AG09309 (cell line): ENCODE data around the gene SAFB.

Experiments used
- DNase-seq: peaks from one replicate; pipeline ENCODE4 v3.0.0-alpha.2; 2010; ENCODE audit warnings: low read depth
- H3K4me3 ChIP-seq: 2 replicates; pipeline ENCODE4 v1.5.1; 2011; ENCODE audit warnings: mild to moderate bottlenecking, low read depth, low read length, moderate library complexity; ENCODE audit not compliant: control insufficient read depth
- CTCF ChIP-seq: IDR thresholded peaks from 2 replicates; pipeline ENCODE4 v1.5.1; 2011; ENCODE audit warnings: mild to moderate bottlenecking, low read depth, low read length, inconsistent platforms; ENCODE audit not compliant: insufficient read depth, control insufficient read depth; ENCODE audit errors: missing control alignments

SAFB gene

DNA sequence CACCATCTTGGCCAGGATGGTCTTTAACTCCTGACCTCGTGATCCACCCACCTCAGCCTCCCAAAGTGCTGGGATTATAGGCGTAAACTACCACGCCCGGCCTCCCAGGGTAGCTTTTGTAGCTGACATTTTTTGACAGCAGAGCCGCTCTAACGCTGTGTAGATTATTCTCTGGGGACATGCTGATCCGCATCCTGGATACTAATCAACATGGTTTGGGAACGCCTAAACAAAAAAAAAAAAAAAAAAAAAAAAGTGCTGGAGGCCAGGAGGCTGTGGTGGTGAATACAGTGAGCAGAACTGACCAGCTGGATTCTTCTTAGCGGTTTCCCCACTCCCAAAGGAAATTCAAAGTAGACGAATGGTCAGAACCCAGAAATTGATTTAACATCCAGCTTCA lies 91.9 kb downstream of the SAFB start:
- no peak for TF ChIP-seq CTCF
- no peak for DNase-seq
- no peak overlapping the region for H3K4me3 ChIP-seq

- no peak for TF ChIP-seq CTCF
- peak overlapping the region; percentile 63 for H3K4me3 ChIP-seq
- DNase-seq, result no peak
Observed at GRCh38 chr19:5717215-5717935, 94.5 kb downstream of the SAFB start.
